Natural killer cell (primary cell): ENCODE measurements around the gene MPST. TPM values are rescaled to one million over a fixed set of nuclear protein-coding genes. Genes with fewer than 3 reads are reported as not detected.

Source experiments
- ATAC-seq, 3 donors: fragments of 150-1000 bp in 2 of 3; fragments of 200-7000 bp in 1 of 3; cut with Tn5 transposase; 1 replicate in 1 of 3; 2 replicates in 2 of 3; pipeline ENCODE4 v1.10.0; 2021; ENCODE audit warnings: mild to moderate bottlenecking in 2 of 3, moderate library complexity in 2 of 3
- DNase-seq, 2 donors: peaks; one replicate each; pipeline versions ENCODE4 v3.0.0 to v3.0.0-alpha.2; 2013 to 2021; ENCODE audit warnings: mixed read lengths in 1 of 2
- H3K27ac ChIP-seq: one replicate; pipeline ENCODE4 v1.5.1; 2013; ENCODE audit warnings: mild to moderate bottlenecking, low read length
- H3K27me3 ChIP-seq: one replicate; pipeline ENCODE4 v1.6.1; 2013; ENCODE audit warnings: low read length; ENCODE audit not compliant: control insufficient read depth, insufficient read depth
- H3K36me3 ChIP-seq: one replicate; pipeline ENCODE4 v1.6.1; 2013; ENCODE audit warnings: low read length; ENCODE audit not compliant: control insufficient read depth, insufficient read depth
- H3K4me1 ChIP-seq: one replicate; pipeline ENCODE4 v1.6.1; 2013; ENCODE audit warnings: low read length; ENCODE audit not compliant: control insufficient read depth, insufficient read depth
- H3K4me3 ChIP-seq: one replicate; pipeline ENCODE4 v1.5.1; 2013; ENCODE audit warnings: low read length
- H3K9me3 ChIP-seq: one replicate; pipeline ENCODE4 v1.6.1; 2013; ENCODE audit warnings: low read length; ENCODE audit not compliant: control insufficient read depth, insufficient read depth
- H3K27ac Mint-ChIP-seq, 2 donors: one replicate each; pipeline ENCODE4 v1.8.0; 2022; ENCODE audit warnings: mild to moderate bottlenecking in 2 of 2, mixed read lengths in 2 of 2, moderate library complexity in 1 of 2
- H3K27me3 Mint-ChIP-seq, 2 donors: one replicate each; pipeline ENCODE4 v1.8.0; 2022; ENCODE audit warnings: low read depth in 2 of 2, mixed read lengths in 2 of 2
- H3K36me3 Mint-ChIP-seq: one replicate; pipeline ENCODE4 v1.8.0; 2022; ENCODE audit warnings: mixed read lengths
- H3K4me1 Mint-ChIP-seq, 2 donors: one replicate each; pipeline ENCODE4 v1.8.0; 2022; ENCODE audit warnings: mixed read lengths in 2 of 2
- H3K4me3 Mint-ChIP-seq: one replicate; pipeline ENCODE4 v1.8.0; 2022; ENCODE audit warnings: mild to moderate bottlenecking, moderate library complexity, mixed read lengths
- H3K9me3 Mint-ChIP-seq, 2 donors: one replicate each; pipeline ENCODE4 v1.8.0; 2022; ENCODE audit warnings: mixed read lengths in 2 of 2
- CTCF ChIP-seq: fragments of 200-600 bp; IDR thresholded peaks from one replicate; pipeline ENCODE4 v1.8.0; 2022; ENCODE audit warnings: antibody characterized with exemption
- WGBS: methylation state at CpG from one replicate; pipeline ENCODE4 v1.1.7; 2013; ENCODE audit warnings: missing lambda C conversion rate; ENCODE audit not compliant: insufficient coverage; 5-methylcytosine and 5-hydroxymethylcytosine counted together
- intact Hi-C: fragments of 100-400 bp; cut with micrococcal nuclease; formaldehyde crosslinking; loops from one replicate; pipeline ENCODE4 v1.14.2; 2022
- total RNA-seq, 4 donors: library from RNA; stranded (reverse); fragments of 120-200 nt in 1 of 4; gene quantifications; one replicate each; pipeline versions ENCODE4 v1.2.3 to v1.2.4, GENCODE V29; 2013 to 2022

Gene MPST
- total RNA-seq, 3 donors from 2014 or later (not counting 1 experiment from before 2014, with no cell fraction given): 21.4 to 23.9 (median 22.9) TPM

- no peaks in the 10 kb centered on the region for H3K4me1 Mint-ChIP-seq
- no peak for ATAC-seq
- intact Hi-C loops: no loop called here
- H3K4me3 Mint-ChIP-seq: no peak overlapping the region
- TF ChIP-seq CTCF: no peak
- Histone ChIP-seq H3K4me1 (no peaks in the 10 kb centered on the region), H3K4me3 (no peak overlapping the region), H3K9me3 (no peaks in the 10 kb centered on the region), H3K27me3 (no peaks in the 10 kb centered on the region), H3K27ac (no peak overlapping the region), H3K36me3 (no peaks in the 10 kb centered on the region)
- WGBS: 35% methylated on average over 2 of the region's 2 CpGs
- peaks cover 19 to 32% of the 10 kb centered on the region in 2 donors for H3K27me3 Mint-ChIP-seq
- no peaks in the 10 kb centered on the region for H3K36me3 Mint-ChIP-seq
- no peak overlapping the region for H3K27ac Mint-ChIP-seq
- no peak for DNase-seq
- H3K9me3 Mint-ChIP-seq: no peaks in the 10 kb centered on the region
Observed at GRCh38 chr22:37008365-37008764, 11.2 kb upstream of the MPST start.

DNA sequence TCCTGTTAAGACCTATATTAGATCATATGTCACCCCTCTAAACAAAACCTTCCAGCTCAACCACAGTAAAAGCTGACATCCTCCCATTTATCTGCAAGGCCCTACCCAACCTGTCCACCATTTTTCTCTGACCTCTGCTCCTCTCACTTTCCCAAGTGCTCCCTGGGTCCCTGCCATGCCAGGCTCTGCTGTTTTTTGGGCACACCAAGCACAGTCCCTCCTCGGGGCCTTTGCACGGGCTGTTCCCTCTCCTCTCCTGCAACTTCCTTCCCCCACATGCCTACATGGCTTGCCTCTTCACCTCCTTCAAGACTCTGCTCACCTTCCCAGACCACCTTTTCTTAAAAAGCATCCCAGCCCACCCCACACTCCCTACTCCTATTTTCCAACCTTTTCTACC is 10.1 kb upstream of the MPST start:
- ATAC-seq (no peak), DNase-seq (no peak)
- Mint-ChIP-seq H3K27ac (no peak overlapping the region), H3K9me3 (no peaks in the 10 kb centered on the region), H3K27me3 (peaks cover 17 to 32% of the 10 kb centered on the region in 2 donors), H3K4me3 (no peak overlapping the region), H3K4me1 (no peaks in the 10 kb centered on the region), H3K36me3 (no peaks in the 10 kb centered on the region)
- Histone ChIP-seq H3K4me1 (no peaks in the 10 kb centered on the region), H3K27me3 (no peaks in the 10 kb centered on the region), H3K36me3 (no peaks in the 10 kb centered on the region), H3K27ac (no peak overlapping the region), H3K9me3 (no peaks in the 10 kb centered on the region), H3K4me3 (no peak overlapping the region)
- no peak for TF ChIP-seq CTCF
- intact Hi-C loops: no loop called here
- WGBS: 65% methylated on average over 2 of the region's 2 CpGs

DNA sequence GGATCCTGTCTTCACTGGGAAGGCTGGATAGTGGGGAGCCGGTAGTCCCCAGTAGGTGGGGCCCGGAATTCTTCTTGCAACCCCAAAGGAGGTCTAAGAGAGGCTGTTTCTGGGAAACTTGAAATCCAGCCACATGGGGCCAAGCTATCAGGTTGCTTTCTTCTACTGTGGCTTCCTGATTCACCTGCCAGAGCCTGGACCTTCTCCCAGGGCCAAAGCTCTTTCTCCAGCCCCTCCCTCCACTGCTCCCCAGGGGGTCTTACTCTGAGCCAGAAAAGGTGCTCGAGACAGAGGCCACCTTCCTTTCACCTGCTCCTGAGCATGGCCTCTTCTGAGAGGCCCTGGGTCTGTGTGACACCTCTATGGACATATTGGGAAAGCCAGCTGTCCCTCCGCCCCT is 9.4 kb upstream of the MPST start:
- DNase-seq (no peak), ATAC-seq (no peak)
- Histone ChIP-seq H3K9me3 (no peaks in the 10 kb centered on the region), H3K36me3 (no peaks in the 10 kb centered on the region), H3K4me1 (no peaks in the 10 kb centered on the region), H3K27ac (no peak overlapping the region), H3K4me3 (no peak overlapping the region), H3K27me3 (no peaks in the 10 kb centered on the region)
- Mint-ChIP-seq H3K9me3 (no peaks in the 10 kb centered on the region), H3K4me3 (no peak overlapping the region), H3K27me3 (peaks cover 17 to 28% of the 10 kb centered on the region in 2 donors), H3K4me1 (no peaks in the 10 kb centered on the region), H3K27ac (no peak overlapping the region), H3K36me3 (no peaks in the 10 kb centered on the region)
- TF ChIP-seq CTCF: no peak
- 79% methylated on average over 4 of the region's 4 CpGs for WGBS
- intact Hi-C loops: no loop called here

DNA sequence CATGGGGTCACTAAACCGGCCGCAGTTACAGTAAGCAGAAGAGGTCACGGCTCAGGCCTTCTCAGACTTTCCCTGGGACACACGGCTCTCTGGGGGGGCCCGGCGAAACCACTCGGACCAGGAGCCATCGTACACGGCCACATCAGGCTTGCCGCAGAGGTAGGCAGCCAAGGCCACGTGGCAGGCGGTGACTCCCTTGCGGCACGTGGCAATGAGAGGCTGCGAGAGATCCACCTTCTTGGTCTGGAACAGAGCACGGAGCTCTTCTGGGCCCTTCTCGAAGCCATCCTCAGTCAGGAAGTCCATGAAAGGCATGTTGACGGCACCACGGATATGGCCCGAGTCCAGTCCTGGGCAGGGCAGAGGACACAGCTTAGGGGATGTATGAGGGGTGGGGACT is 8.6 kb upstream of the MPST start:
- H3K4me3 ChIP-seq: no peak overlapping the region
- H3K36me3 ChIP-seq: no peaks in the 10 kb centered on the region
- H3K9me3 Mint-ChIP-seq: no peaks in the 10 kb centered on the region
- ATAC-seq (no peak), DNase-seq (no peak)
- intact Hi-C loops: no loop called here
- H3K27ac ChIP-seq: no peak overlapping the region
- no peaks in the 10 kb centered on the region for H3K27me3 ChIP-seq
- no peaks in the 10 kb centered on the region for H3K36me3 Mint-ChIP-seq
- TF ChIP-seq CTCF: no peak
- no peaks in the 10 kb centered on the region for H3K4me1 Mint-ChIP-seq
- peaks cover 16 to 20% of the 10 kb centered on the region in 2 donors for H3K27me3 Mint-ChIP-seq
- H3K27ac Mint-ChIP-seq: no peak overlapping the region
- WGBS: 95% methylated on average over 20 of the region's 20 CpGs
- H3K4me3 Mint-ChIP-seq: no peak overlapping the region
- H3K9me3 ChIP-seq: no peaks in the 10 kb centered on the region
- no peaks in the 10 kb centered on the region for H3K4me1 ChIP-seq
